ENCODE results near the gene NPHP4. TPM values are rescaled to one million over a fixed set of nuclear protein-coding genes. Genes with fewer than 3 reads are reported as not detected.
"Not testable (repeated sequence)": the region's sequence is repeated elsewhere in the genome, so short reads cannot be mapped to it uniquely, and the experiment has no call there.

NPHP4 gene
- total RNA-seq, 2 experiments from 2014 or later = 18.1 to 19.1 TPM

GRCh38 chr1:5906966-5907365 lies 85.3 kb downstream of the NPHP4 start:
- CTCF ChIA-PET = no interaction called here
- Mint-ChIP-seq H3K4me3 (no peak overlapping the region), H3K27me3 (no peaks in the 10 kb centered on the region), H3K9me3 (no peaks in the 10 kb centered on the region), H3K27ac (no peak overlapping the region), H3K4me1 (peaks cover 3% of the 10 kb centered on the region), H3K36me3 (ENCODE audit: low read depth) (peaks cover 7% of the 10 kb centered on the region)
- POLR2A ChIA-PET = no interaction called here
- DNase-seq = peak; percentile 13

- H3K4me1 Mint-ChIP-seq = peaks cover 5% of the 10 kb centered on the region
- CTCF ChIA-PET = interaction anchor here (0.7 kb wide), 1 partner anchor 10 kb away, joined by 3 read pairs; no protein-coding TSS in a partner anchor
- H3K27ac Mint-ChIP-seq = no peak overlapping the region
- no peak for DNase-seq
- H3K4me3 Mint-ChIP-seq = no peak overlapping the region
- no peaks in the 10 kb centered on the region for H3K9me3 Mint-ChIP-seq
- POLR2A ChIA-PET = no interaction called here
- H3K27me3 Mint-ChIP-seq = no peaks in the 10 kb centered on the region
- peaks cover 7% of the 10 kb centered on the region for H3K36me3 Mint-ChIP-seq (ENCODE audit: low read depth)
Measured at GRCh38 chr1:5906116-5906515, 86.1 kb downstream of the NPHP4 start.

GRCh38 chr1:5905436-5905835 lies 86.8 kb downstream of the NPHP4 start:
- peaks cover 5% of the 10 kb centered on the region for H3K36me3 Mint-ChIP-seq (ENCODE audit: low read depth)
- H3K9me3 Mint-ChIP-seq = no peaks in the 10 kb centered on the region
- peaks cover 5% of the 10 kb centered on the region for H3K4me1 Mint-ChIP-seq
- no peak overlapping the region for H3K27ac Mint-ChIP-seq
- ChIA-PET POLR2A (no interaction called here), CTCF (no interaction called here)
- no peak overlapping the region for H3K4me3 Mint-ChIP-seq
- DNase-seq = no peak
- no peaks in the 10 kb centered on the region for H3K27me3 Mint-ChIP-seq

- no peaks in the 10 kb centered on the region for H3K27me3 Mint-ChIP-seq
- CTCF ChIA-PET = no interaction called here
- no peak overlapping the region for H3K4me3 Mint-ChIP-seq
- H3K27ac Mint-ChIP-seq = no peak overlapping the region
- H3K36me3 Mint-ChIP-seq (ENCODE audit: low read depth) = peaks cover 4% of the 10 kb centered on the region
- POLR2A ChIA-PET = no interaction called here
- DNase-seq = no peak
- H3K9me3 Mint-ChIP-seq = no peaks in the 10 kb centered on the region
- H3K4me1 Mint-ChIP-seq = peaks cover 5% of the 10 kb centered on the region
Measured at GRCh38 chr1:5904551-5904950, 87.7 kb downstream of the NPHP4 start.

- POLR2A ChIA-PET = no interaction called here
- no peaks in the 10 kb centered on the region for H3K27me3 Mint-ChIP-seq
- DNase-seq = no peak
- H3K36me3 Mint-ChIP-seq (ENCODE audit: low read depth) = peaks cover 4% of the 10 kb centered on the region
- no peak overlapping the region for H3K4me3 Mint-ChIP-seq
- CTCF ChIA-PET = no interaction called here
- H3K27ac Mint-ChIP-seq = no peak overlapping the region
- H3K4me1 Mint-ChIP-seq = peaks cover 5% of the 10 kb centered on the region
- H3K9me3 Mint-ChIP-seq = no peaks in the 10 kb centered on the region
Measured at GRCh38 chr1:5903680-5904079, 88.5 kb downstream of the NPHP4 start.

GRCh38 chr1:5903031-5903430 lies 89.2 kb downstream of the NPHP4 start:
- peaks cover 4% of the 10 kb centered on the region for H3K36me3 Mint-ChIP-seq (ENCODE audit: low read depth)
- H3K9me3 Mint-ChIP-seq = no peaks in the 10 kb centered on the region
- H3K27me3 Mint-ChIP-seq = no peaks in the 10 kb centered on the region
- POLR2A ChIA-PET = no interaction called here
- no peak overlapping the region for H3K4me3 Mint-ChIP-seq
- H3K27ac Mint-ChIP-seq = no peak overlapping the region
- DNase-seq = no peak
- H3K4me1 Mint-ChIP-seq = peaks cover 5% of the 10 kb centered on the region
- CTCF ChIA-PET = no interaction called here

GRCh38 chr1:5901841-5902240 lies 90.4 kb downstream of the NPHP4 start:
- ChIA-PET POLR2A (no interaction called here), CTCF (no interaction called here)
- Mint-ChIP-seq H3K9me3 (no peaks in the 10 kb centered on the region), H3K4me3 (no peak overlapping the region), H3K27ac (no peak overlapping the region), H3K27me3 (no peaks in the 10 kb centered on the region), H3K36me3 (ENCODE audit: low read depth) (peaks cover 4% of the 10 kb centered on the region), H3K4me1 (peaks cover 5% of the 10 kb centered on the region)
- DNase-seq = no peak

- Mint-ChIP-seq H3K9me3 (no peaks in the 10 kb centered on the region), H3K27ac (no peak overlapping the region), H3K27me3 (no peaks in the 10 kb centered on the region), H3K4me1 (peaks cover 5% of the 10 kb centered on the region), H3K4me3 (no peak overlapping the region), H3K36me3 (ENCODE audit: low read depth) (peaks cover 4% of the 10 kb centered on the region)
- POLR2A ChIA-PET = no interaction called here
- CTCF ChIA-PET = no interaction called here
- DNase-seq = no peak
Measured at GRCh38 chr1:5901150-5901549, 91.1 kb downstream of the NPHP4 start.

- H3K27ac Mint-ChIP-seq = no peak overlapping the region
- CTCF ChIA-PET = no interaction called here
- no peaks in the 10 kb centered on the region for H3K27me3 Mint-ChIP-seq
- no peaks in the 10 kb centered on the region for H3K9me3 Mint-ChIP-seq
- no peak for DNase-seq
- peaks cover 6% of the 10 kb centered on the region for H3K36me3 Mint-ChIP-seq (ENCODE audit: low read depth)
- POLR2A ChIA-PET = no interaction called here
- peaks cover 5% of the 10 kb centered on the region for H3K4me1 Mint-ChIP-seq
- no peak overlapping the region for H3K4me3 Mint-ChIP-seq
Measured at GRCh38 chr1:5898266-5898665, 94.0 kb downstream of the NPHP4 start.

GRCh38 chr1:5896706-5897660 lies 95.2 kb downstream of the NPHP4 start:
- Mint-ChIP-seq H3K4me1 (peaks cover 2% of the 10 kb centered on the region), H3K9me3 (no peaks in the 10 kb centered on the region), H3K27me3 (no peaks in the 10 kb centered on the region), H3K27ac (no peak overlapping the region), H3K36me3 (ENCODE audit: low read depth) (peaks cover 6% of the 10 kb centered on the region), H3K4me3 (no peak overlapping the region)
- POLR2A ChIA-PET = no interaction called here
- CTCF ChIA-PET = no interaction called here
- no peak for DNase-seq

- H3K4me1 Mint-ChIP-seq = no peaks in the 10 kb centered on the region
- no peak overlapping the region for H3K4me3 Mint-ChIP-seq
- POLR2A ChIA-PET = no interaction called here
- CTCF ChIA-PET = no interaction called here
- no peak for DNase-seq
- H3K9me3 Mint-ChIP-seq = no peaks in the 10 kb centered on the region
- peaks cover 6% of the 10 kb centered on the region for H3K36me3 Mint-ChIP-seq (ENCODE audit: low read depth)
- no peak overlapping the region for H3K27ac Mint-ChIP-seq
- no peaks in the 10 kb centered on the region for H3K27me3 Mint-ChIP-seq
Measured at GRCh38 chr1:5895446-5896406, 96.5 kb downstream of the NPHP4 start.

- DNase-seq; H3K4me3 Mint-ChIP-seq; POLR2A ChIA-PET; H3K9me3 Mint-ChIP-seq; H3K27ac Mint-ChIP-seq; H3K4me1 Mint-ChIP-seq; H3K36me3 Mint-ChIP-seq (ENCODE audit: low read depth); H3K27me3 Mint-ChIP-seq: not testable (repeated sequence)
- CTCF ChIA-PET = interaction anchor here (0.7 kb wide), 1 partner anchor 15 kb away, joined by 4 read pairs; no protein-coding TSS in a partner anchor
Measured at GRCh38 chr1:5893699-5894278, 98.4 kb downstream of the NPHP4 start.

GRCh38 chr1:5892329-5892728 lies 99.9 kb downstream of the NPHP4 start:
- Mint-ChIP-seq H3K4me1 (no peaks in the 10 kb centered on the region), H3K36me3 (ENCODE audit: low read depth) (peaks cover 6% of the 10 kb centered on the region), H3K27me3 (no peaks in the 10 kb centered on the region), H3K27ac (no peak overlapping the region), H3K4me3 (no peak overlapping the region), H3K9me3 (no peaks in the 10 kb centered on the region)
- DNase-seq = no peak
- ChIA-PET CTCF (no interaction called here), POLR2A (no interaction called here)

Data from activated CD4-positive, alpha-beta memory T cell treated with anti-CD3 and anti-CD28 coated beads, Interleukin-2, amount 10 ng/mL, durations not matched to agents 7 days and 5 days (primary cell).